ENCODE measurements around the gene RAB11FIP4. TPM values are rescaled to one million over a fixed set of nuclear protein-coding genes. Genes with fewer than 3 reads are reported as not detected.
A peak's percentile ranks its signal among the peaks of the same experiment; 100 is the strongest.

The RAB11FIP4 gene
- total RNA-seq, 2 donors from 2014 or later: 19.7 to 21.7 TPM

DNA sequence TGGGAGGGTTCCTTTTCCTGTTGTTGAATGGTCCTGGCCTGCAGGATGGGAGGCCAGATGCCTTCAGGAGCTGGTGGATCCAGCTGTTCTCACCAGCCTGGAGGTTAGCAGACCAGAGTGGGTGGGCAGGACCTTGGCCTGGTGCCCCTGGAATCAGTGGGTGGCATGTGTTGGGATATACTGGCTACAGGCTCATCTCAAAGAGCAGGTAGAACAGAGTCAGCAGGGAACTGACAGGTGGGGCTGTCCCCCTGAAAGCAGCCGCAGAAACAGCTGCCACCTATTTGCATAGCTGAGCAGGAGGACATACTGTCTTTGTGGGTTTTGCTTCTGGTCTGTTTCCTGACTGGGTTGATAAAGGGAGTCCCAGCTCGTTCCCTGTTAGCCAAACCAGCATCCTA is 144.1 kb downstream of the RAB11FIP4 start:
- no peak overlapping the region for H3K4me3 Mint-ChIP-seq
- H3K27me3 Mint-ChIP-seq: no peaks in the 10 kb centered on the region
- no peak overlapping the region for H3K27ac Mint-ChIP-seq
- no peaks in the 10 kb centered on the region for H3K4me1 Mint-ChIP-seq
- no peaks in the 10 kb centered on the region for H3K9me3 Mint-ChIP-seq
- peaks cover 10% of the 10 kb centered on the region for H3K36me3 Mint-ChIP-seq (ENCODE audit: low read depth)
- ATAC-seq (replicated peaks): peak; percentile 98

DNA sequence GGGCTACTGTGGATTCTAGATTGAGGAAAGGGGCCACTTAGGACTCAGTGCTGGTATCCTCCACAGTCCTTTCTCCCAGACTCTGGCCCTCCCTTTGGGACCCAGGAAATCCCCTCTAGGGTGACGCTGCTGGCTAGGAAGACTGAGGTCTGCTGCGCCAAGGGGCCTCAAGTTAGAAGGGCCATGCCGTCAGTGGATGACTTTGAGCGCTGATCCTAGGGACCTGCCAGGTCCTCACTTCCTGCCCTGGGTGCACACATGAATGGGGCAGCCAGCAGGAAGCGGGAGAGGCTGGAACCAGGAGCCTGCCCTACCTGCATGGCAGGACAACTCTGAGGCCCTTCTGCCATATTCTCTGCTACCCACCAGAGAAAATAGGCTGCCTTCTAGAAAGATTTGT is 145.0 kb downstream of the RAB11FIP4 start:
- peaks cover 9% of the 10 kb centered on the region for H3K36me3 Mint-ChIP-seq (ENCODE audit: low read depth)
- no peak for ATAC-seq (replicated peaks)
- no peaks in the 10 kb centered on the region for H3K4me1 Mint-ChIP-seq
- H3K27ac Mint-ChIP-seq: no peak overlapping the region
- no peaks in the 10 kb centered on the region for H3K27me3 Mint-ChIP-seq
- no peaks in the 10 kb centered on the region for H3K9me3 Mint-ChIP-seq
- H3K4me3 Mint-ChIP-seq: no peak overlapping the region

DNA sequence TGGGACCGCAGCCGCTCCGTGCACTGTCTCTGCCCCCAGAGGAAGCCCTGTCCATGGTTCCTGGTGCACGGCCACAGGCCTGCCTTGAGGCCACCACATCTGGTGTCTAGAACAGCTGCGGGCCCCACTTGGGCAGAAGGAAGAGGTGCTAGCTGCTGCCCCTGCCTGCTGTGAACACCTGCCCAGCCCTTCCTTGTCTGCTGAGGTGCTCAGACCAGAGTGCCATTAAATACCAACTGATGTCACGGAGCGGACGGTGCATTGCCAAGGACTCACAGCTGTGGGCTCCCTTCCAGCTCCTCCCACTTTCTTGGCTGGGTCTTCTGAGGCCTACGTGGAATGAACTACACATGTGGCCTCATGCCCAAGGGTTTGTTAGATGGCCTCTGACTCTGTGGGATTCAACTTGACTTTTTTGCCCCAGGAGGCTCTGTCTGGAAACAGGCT is 146.1 kb downstream of the RAB11FIP4 start:
- no peak overlapping the region for H3K27ac Mint-ChIP-seq
- ATAC-seq (replicated peaks): no peak
- H3K36me3 Mint-ChIP-seq (ENCODE audit: low read depth): no peaks in the 10 kb centered on the region
- H3K4me1 Mint-ChIP-seq: no peaks in the 10 kb centered on the region
- H3K27me3 Mint-ChIP-seq: no peaks in the 10 kb centered on the region
- H3K4me3 Mint-ChIP-seq: no peak overlapping the region
- H3K9me3 Mint-ChIP-seq: no peaks in the 10 kb centered on the region

DNA sequence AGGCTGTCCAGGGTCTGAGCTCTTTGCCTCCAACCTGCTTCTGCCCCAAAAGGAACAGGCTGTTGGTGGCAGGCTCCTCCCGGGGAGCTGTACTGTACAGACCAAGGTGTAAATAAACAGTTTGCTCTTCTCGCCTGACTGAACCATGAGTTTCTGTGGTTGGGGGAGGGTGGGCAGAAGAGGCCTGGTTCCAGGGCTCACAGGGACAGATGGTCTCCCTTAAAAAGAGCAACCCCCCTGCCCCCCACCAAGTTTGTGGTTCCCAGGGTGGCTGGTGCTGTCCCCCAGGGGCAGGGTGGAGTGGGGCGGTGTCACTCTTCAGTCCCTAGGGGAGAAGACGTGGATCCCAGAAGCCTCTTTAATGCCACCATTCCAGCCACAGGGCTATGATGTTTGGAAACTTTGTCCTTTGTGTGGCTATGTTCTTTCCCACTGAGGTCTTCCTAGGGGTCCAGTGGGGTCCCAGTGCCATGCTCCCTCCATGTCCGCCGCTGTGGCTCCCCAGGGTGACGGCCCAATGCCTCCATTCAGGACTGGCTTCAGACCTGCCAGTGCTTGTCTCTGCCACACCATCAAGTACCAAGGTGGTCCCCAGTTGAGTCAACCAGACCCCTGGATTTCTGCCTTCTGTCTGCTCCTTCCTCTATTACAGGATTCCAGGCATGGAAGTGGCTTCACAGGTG is 146.7 kb downstream of the RAB11FIP4 start:
- Mint-ChIP-seq H3K9me3 (no peaks in the 10 kb centered on the region), H3K27ac (no peak overlapping the region), H3K4me3 (no peak overlapping the region), H3K4me1 (no peaks in the 10 kb centered on the region), H3K27me3 (no peaks in the 10 kb centered on the region), H3K36me3 (ENCODE audit: low read depth) (no peaks in the 10 kb centered on the region)
- ATAC-seq (replicated peaks): no peak

DNA sequence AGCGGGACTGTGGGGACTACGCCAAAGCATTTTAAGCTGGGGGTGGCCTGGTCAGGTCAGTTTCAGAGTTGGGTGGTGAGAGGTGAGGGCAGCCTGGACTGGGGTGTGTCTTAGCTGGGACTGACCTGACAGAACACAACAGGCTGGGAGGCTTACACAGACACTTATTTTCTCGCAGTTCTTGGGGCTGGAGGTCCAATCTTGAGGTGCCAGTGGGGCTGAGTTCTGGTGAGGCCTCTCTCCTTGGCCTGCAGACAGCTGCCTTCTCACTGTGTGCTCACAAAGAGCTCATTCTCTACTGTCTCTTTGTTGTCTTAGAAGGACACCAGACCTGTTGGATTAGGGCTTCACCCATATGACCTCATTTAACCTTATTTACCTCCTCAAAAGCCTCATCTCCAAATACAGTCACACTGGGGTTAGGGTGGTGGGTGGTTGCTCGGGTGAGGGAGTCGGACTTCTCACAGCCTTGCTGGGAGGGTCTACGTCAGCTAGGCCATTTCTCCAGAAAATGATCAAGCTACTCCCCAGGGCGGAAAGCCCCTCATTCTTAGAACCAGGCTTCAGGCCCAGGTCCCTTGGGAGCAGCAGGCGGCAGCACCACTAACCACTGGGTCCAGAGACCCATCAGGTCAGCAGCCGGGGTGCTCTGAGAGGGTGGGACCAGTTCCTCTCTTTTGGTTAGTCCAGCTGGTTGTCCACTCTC is 149.3 kb downstream of the RAB11FIP4 start:
- Mint-ChIP-seq H3K9me3 (no peaks in the 10 kb centered on the region), H3K4me1 (no peaks in the 10 kb centered on the region), H3K27ac (no peak overlapping the region), H3K27me3 (no peaks in the 10 kb centered on the region), H3K4me3 (no peak overlapping the region), H3K36me3 (ENCODE audit: low read depth) (no peaks in the 10 kb centered on the region)
- ATAC-seq (replicated peaks): no peak

DNA sequence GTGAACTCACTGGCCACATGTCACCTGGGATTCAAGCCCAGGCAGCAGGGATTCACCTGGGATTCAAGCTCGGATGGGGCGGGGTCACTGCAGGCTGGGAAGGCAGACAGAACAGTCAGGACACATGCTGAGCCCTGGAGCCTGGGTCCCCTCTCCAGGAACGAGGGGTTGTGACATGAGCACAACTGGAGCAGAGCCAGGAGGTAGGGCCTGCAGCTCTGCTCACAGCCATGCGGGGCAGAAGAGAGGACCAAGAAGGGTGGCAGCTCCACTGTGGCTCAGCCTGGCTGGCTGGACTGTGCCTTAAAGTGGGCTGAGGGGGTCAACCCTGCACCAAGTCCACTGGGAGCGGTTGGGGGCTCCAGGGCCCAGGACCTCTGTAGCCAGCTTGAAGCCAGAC is 150.1 kb downstream of the RAB11FIP4 start:
- Mint-ChIP-seq H3K4me1 (no peaks in the 10 kb centered on the region), H3K36me3 (ENCODE audit: low read depth) (no peaks in the 10 kb centered on the region), H3K9me3 (no peaks in the 10 kb centered on the region), H3K27me3 (no peaks in the 10 kb centered on the region), H3K27ac (no peak overlapping the region), H3K4me3 (no peak overlapping the region)
- peak; percentile 16 for ATAC-seq (replicated peaks)

DNA sequence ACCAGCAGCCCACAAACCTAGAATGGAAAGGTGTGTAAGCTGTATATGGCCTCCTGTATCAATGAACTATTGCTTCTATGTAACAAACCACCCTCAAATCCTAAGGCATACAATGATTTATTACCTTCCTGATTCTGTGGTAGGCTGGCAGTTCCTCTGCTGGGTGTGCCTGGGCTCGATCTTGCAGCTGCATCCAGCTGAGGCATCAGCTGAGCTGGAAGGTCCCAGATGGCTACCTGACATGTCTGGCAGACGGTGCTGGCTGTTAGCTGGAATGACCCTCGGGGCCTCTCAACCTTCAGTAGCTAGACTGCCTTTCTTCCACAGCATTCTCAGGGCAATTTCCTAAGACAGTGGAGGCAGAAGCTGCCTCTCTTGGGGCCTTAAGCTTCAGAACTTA is 152.7 kb downstream of the RAB11FIP4 start:
- no peak overlapping the region for H3K4me3 Mint-ChIP-seq
- no peak for ATAC-seq (replicated peaks)
- peaks cover 5% of the 10 kb centered on the region for H3K4me1 Mint-ChIP-seq
- H3K27me3 Mint-ChIP-seq: no peaks in the 10 kb centered on the region
- no peaks in the 10 kb centered on the region for H3K9me3 Mint-ChIP-seq
- no peaks in the 10 kb centered on the region for H3K36me3 Mint-ChIP-seq (ENCODE audit: low read depth)
- no peak overlapping the region for H3K27ac Mint-ChIP-seq

DNA sequence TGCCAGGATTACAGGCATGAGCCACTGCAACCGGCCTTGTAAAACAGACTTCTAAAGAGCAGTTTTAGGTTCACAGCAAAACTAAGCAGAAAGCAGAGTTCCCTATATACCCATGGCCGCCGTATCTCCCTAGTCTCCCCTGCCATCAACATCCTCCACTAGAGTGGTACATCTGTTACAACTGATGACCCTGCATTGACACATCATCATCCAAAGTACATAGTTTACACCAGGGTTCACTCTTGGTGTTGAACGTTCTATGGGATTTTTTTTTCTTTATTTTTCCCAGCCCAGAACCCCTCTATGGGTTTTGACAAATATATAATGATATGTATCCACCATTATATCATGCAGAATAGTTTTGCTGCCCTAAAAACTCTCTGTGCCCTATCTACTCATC is 155.2 kb downstream of the RAB11FIP4 start:
- no peak overlapping the region for H3K27ac Mint-ChIP-seq
- H3K36me3 Mint-ChIP-seq (ENCODE audit: low read depth): peaks cover 9% of the 10 kb centered on the region
- H3K4me1 Mint-ChIP-seq: peaks cover 14% of the 10 kb centered on the region
- ATAC-seq (replicated peaks): no peak
- H3K4me3 Mint-ChIP-seq: no peak overlapping the region
- H3K27me3 Mint-ChIP-seq: no peaks in the 10 kb centered on the region
- H3K9me3 Mint-ChIP-seq: no peaks in the 10 kb centered on the region

DNA sequence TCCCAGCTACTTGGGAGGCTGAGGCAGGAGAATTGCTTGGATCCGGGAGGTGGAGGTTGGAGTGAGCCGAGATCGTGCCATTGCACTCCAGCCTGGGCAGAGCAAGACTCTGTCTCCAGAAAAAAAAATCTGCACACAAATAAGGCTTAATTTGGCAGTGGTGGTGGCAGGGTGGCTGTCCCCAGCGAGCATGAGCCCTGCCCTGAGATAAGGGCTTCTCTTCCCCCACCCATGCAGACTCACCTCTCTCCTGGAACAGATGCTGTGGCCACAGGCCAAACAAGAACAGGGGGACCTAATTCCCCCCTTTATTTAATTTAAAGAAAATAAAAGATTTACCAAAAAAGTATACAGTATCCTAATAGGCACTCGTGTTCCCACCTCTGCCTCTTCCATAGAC is 157.2 kb downstream of the RAB11FIP4 start:
- Mint-ChIP-seq H3K4me3 (peak overlapping the region; percentile 79), H3K27me3 (no peaks in the 10 kb centered on the region), H3K36me3 (ENCODE audit: low read depth) (peaks cover 9% of the 10 kb centered on the region), H3K27ac (peak overlapping the region; percentile 88), H3K4me1 (peaks cover 14% of the 10 kb centered on the region), H3K9me3 (no peaks in the 10 kb centered on the region)
- ATAC-seq (replicated peaks): no peak

DNA sequence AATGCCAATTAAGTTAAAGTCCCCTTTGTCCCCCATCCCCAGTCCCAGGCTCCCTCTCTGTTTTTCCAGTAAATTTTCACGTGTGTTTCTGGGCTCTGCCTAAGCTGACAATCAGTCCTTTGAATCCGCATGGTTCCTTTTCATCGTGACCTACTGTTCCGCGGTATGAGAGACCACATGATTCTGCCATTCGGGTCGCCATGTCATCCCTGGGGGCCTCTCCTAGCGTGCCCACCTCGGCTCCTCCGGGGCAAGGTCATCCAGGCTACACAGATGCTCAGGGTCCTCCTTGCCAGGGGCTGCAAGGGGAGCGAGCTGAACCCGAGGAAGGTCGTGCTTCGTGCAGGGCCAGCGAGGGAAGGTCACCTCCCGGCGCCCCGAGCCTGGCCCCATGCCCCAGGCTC is 157.6 kb downstream of the RAB11FIP4 start:
- Mint-ChIP-seq H3K9me3 (no peaks in the 10 kb centered on the region), H3K27me3 (no peaks in the 10 kb centered on the region), H3K4me3 (peak overlapping the region; percentile 79), H3K36me3 (ENCODE audit: low read depth) (peaks cover 9% of the 10 kb centered on the region), H3K4me1 (peaks cover 14% of the 10 kb centered on the region), H3K27ac (peak overlapping the region; percentile 88)
- peak; percentile 14 for ATAC-seq (replicated peaks)

DNA sequence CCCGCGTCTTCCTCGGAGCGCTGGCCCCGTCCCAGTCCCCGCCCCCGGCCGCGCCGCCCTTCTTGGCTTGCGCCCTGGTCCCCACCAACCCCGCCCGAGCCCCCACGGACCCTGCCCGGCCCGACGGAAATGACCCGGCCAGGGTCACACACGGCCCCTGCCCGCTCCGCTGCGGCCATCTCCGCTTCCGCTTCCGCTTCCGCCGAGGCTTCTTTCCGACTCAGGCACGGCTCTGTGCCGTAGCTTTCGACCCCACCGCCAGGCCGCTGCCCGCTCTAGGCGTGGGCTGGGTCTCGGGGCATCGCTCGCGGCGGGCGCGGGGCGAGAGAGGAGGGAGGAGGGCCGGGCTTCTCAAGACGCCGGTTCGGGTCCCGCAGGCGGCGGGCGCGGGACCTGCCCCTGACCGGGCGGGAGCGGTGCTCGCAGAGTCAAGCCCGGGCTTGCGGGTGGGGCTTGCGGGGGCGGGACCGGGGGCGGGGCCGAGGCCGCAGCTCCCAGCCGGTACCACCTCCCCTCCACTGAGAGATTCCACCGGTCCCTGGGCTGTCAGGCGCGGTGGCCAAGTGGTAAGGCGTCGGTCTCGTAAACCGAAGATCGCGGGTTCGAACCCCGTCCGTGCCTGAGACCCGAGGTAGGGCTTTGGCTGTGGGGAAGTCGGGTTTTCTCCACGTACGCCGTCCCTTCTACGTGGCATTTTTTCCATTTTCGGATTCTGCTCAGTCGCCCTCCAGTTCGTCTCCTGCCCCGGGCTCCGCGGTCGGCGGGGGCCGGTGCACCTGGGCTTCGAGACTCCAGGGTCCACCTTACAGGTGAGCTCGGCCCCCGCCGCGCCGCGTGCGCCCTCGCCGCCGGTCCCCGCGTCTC is 158.3 kb downstream of the RAB11FIP4 start:
- H3K27ac Mint-ChIP-seq: peak overlapping the region; percentile 88
- H3K9me3 Mint-ChIP-seq: no peaks in the 10 kb centered on the region
- H3K4me1 Mint-ChIP-seq: peaks cover 14% of the 10 kb centered on the region
- peaks cover 9% of the 10 kb centered on the region for H3K36me3 Mint-ChIP-seq (ENCODE audit: low read depth)
- no peaks in the 10 kb centered on the region for H3K27me3 Mint-ChIP-seq
- ATAC-seq (replicated peaks): peak; percentile 85
- peak overlapping the region; percentile 79 for H3K4me3 Mint-ChIP-seq

DNA sequence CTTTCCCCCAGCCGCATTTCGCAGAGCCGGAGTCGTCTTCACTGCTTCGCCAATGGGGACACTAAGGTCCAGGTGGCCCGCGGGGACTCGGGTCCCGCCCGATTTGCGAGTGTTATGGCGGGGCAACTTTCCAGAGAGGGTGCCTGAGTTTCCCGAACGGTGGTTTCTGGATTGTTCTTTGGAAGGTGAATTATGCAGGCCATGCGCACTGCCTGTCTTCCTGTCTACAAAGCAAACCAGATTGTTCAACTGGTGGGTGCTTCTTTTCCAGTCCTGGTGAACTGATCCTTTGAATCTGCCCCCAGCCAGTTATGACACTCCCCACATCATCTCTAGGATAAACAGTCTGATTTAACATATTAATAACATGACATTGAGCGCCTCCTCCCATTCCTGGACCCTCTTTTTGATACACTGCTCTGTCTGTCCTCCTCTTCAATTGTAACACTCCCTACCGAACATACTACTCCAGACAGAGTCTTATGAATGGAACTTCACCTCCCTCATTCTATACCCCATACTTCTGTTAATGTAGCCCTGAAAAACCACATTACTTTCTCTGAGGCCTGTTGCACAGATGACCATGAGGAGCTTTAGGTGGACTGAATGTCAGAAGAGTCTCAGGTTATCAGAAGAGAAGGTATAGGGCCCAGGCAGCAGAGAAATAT is 159.0 kb downstream of the RAB11FIP4 start:
- Mint-ChIP-seq H3K36me3 (ENCODE audit: low read depth) (peaks cover 9% of the 10 kb centered on the region), H3K4me1 (peaks cover 14% of the 10 kb centered on the region), H3K27me3 (no peaks in the 10 kb centered on the region), H3K27ac (peak overlapping the region; percentile 88), H3K9me3 (no peaks in the 10 kb centered on the region), H3K4me3 (peak overlapping the region; percentile 79)
- no peak for ATAC-seq (replicated peaks)

DNA sequence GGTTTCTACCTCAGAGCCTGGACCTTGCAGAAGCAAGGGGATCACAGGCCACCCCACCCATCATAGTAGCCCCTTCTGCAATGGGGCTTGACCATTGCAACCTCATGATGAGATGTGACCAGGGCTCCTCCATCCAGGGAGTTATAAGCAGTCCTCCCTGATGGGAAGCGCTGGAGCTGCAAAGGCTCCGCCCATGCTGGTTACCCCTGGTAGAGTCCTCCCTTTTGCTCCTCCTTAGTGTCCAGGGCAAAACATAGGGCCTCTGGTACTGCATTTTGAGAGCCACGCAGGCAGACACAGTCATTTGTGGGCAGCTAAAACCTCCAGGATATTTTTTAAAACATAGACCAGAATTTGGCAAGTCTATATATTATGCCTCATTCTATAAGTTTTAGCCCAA is 161.1 kb downstream of the RAB11FIP4 start:
- peaks cover 9% of the 10 kb centered on the region for H3K36me3 Mint-ChIP-seq (ENCODE audit: low read depth)
- H3K4me3 Mint-ChIP-seq: no peak overlapping the region
- H3K9me3 Mint-ChIP-seq: no peaks in the 10 kb centered on the region
- no peak for ATAC-seq (replicated peaks)
- no peak overlapping the region for H3K27ac Mint-ChIP-seq
- H3K27me3 Mint-ChIP-seq: no peaks in the 10 kb centered on the region
- H3K4me1 Mint-ChIP-seq: peaks cover 14% of the 10 kb centered on the region

DNA sequence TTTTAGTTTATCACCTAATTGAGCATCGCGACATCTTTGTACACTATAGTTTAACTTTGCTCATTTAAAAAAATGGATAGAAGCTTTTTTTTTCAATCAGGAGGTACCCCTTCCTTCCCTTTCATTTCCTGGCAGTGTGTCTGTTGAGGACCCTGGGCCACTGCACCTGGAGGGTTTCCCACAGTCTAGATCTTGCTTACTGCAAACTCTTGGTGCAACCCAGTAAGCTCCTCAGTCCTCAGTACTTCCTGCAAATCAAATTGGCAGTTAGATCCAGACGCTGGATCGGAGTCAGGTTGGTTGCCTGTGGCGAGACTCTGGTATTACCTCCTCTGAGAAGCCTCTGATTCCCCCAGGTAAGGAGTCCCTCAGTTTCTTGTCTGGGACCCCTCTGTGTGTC is 162.0 kb downstream of the RAB11FIP4 start:
- Mint-ChIP-seq H3K36me3 (ENCODE audit: low read depth) (peaks cover 9% of the 10 kb centered on the region), H3K27me3 (no peaks in the 10 kb centered on the region), H3K27ac (no peak overlapping the region), H3K4me1 (peaks cover 8% of the 10 kb centered on the region), H3K9me3 (no peaks in the 10 kb centered on the region), H3K4me3 (no peak overlapping the region)
- ATAC-seq (replicated peaks): no peak

All from activated T-helper 17 cell treated with anti-CD3 and anti-CD28 coated beads, Interleukin-2, amount 50 U/mL, for 72 hours (primary cell).